Calu3 (cell line): ENCODE results near the gene RPLP2. TPM values are rescaled to one million over a fixed set of nuclear protein-coding genes. Genes with fewer than 3 reads are reported as not detected.

ENCODE experiments used
- BruUV-seq: library from RNA; stranded (reverse); fragments of 400-500 nt; replicated peaks from 2 replicates; lab custom pipeline; 2021; lab: Mats Ljungman, UMichigan
- CTCF ChIA-PET: fragments of 300-600 bp; sonication (Branson Sonifier 250); formaldehyde crosslinking; loops from one replicate; lab custom pipeline; 2022; ENCODE audit warnings: antibody characterized with exemption; lab: Charles Lee
- DNase-seq: peaks from one replicate; pipeline ENCODE4 v3.0.0; 2022
- H3K27ac Mint-ChIP-seq: one replicate; pipeline ENCODE4 v1.8.0; 2022; ENCODE audit warnings: mixed read lengths; ENCODE audit not compliant: unreplicated experiment
- H3K27me3 Mint-ChIP-seq: one replicate; pipeline ENCODE4 v1.8.0; 2022; ENCODE audit warnings: mixed read lengths; ENCODE audit not compliant: unreplicated experiment
- H3K36me3 Mint-ChIP-seq: one replicate; pipeline ENCODE4 v1.8.0; 2022; ENCODE audit warnings: mild to moderate bottlenecking, moderate library complexity, mixed read lengths; ENCODE audit not compliant: insufficient read depth, unreplicated experiment
- H3K4me1 Mint-ChIP-seq: one replicate; pipeline ENCODE4 v1.8.0; 2022; ENCODE audit warnings: mild to moderate bottlenecking, low read depth, mixed read lengths; ENCODE audit not compliant: unreplicated experiment
- H3K4me3 Mint-ChIP-seq: one replicate; pipeline ENCODE4 v1.8.0; 2022; ENCODE audit warnings: mild to moderate bottlenecking, low read depth, moderate library complexity, mixed read lengths; ENCODE audit not compliant: unreplicated experiment
- H3K9me3 Mint-ChIP-seq: one replicate; pipeline ENCODE4 v1.8.0; 2022; ENCODE audit warnings: low read depth, mixed read lengths; ENCODE audit not compliant: unreplicated experiment
- intact Hi-C: fragments of 100-400 bp; cut with micrococcal nuclease; formaldehyde crosslinking; loops from one replicate; pipeline ENCODE4 v1.10.0; 2022; ENCODE audit not compliant: unreplicated experiment
- total RNA-seq: library from RNA; stranded (reverse); gene quantifications from 2 replicates; pipeline ENCODE4 v1.2.3, GENCODE V29; 2022
- TF ChIP-seq, protein P1 (sequence below): fragments of 200-600 bp; IDR thresholded peaks from one replicate; pipeline ENCODE4 v1.8.0; 2022; ENCODE audit warnings: antibody characterized with exemption; ENCODE audit not compliant: unreplicated experiment

Gene RPLP2
- total RNA-seq, 1 experiment from 2014 or later = 1,381 TPM

DNA sequence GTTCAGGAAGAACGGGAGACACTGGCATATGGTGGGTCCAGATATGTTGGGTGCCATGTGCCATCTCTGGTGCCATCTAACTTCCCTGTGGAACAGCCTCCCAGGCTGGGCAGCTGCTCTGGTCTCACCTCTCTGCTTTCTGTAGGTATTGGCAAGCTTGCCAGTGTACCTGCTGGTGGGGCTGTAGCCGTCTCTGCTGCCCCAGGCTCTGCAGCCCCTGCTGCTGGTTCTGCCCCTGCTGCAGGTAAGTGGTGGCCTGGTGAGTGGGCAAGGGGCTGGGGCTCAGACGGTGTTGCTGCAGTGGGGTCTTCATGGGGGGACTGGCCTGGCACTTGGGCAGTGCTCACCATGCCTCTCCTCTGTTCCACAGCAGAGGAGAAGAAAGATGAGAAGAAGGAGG lies 2.6 kb downstream of the RPLP2 start:
- no peak for DNase-seq
- H3K27ac Mint-ChIP-seq = peak overlapping the region; percentile 88
- H3K9me3 Mint-ChIP-seq = no peaks in the 10 kb centered on the region
- no peaks in the 10 kb centered on the region for H3K27me3 Mint-ChIP-seq
- peaks cover 19% of the 10 kb centered on the region for H3K4me1 Mint-ChIP-seq
- peaks cover 84% of the 10 kb centered on the region for H3K36me3 Mint-ChIP-seq
- TF ChIP-seq, protein P1, sequence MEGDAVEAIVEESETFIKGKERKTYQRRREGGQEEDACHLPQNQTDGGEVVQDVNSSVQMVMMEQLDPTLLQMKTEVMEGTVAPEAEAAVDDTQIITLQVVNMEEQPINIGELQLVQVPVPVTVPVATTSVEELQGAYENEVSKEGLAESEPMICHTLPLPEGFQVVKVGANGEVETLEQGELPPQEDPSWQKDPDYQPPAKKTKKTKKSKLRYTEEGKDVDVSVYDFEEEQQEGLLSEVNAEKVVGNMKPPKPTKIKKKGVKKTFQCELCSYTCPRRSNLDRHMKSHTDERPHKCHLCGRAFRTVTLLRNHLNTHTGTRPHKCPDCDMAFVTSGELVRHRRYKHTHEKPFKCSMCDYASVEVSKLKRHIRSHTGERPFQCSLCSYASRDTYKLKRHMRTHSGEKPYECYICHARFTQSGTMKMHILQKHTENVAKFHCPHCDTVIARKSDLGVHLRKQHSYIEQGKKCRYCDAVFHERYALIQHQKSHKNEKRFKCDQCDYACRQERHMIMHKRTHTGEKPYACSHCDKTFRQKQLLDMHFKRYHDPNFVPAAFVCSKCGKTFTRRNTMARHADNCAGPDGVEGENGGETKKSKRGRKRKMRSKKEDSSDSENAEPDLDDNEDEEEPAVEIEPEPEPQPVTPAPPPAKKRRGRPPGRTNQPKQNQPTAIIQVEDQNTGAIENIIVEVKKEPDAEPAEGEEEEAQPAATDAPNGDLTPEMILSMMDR = no peak
- intact Hi-C loops = no loop called here
- H3K4me3 Mint-ChIP-seq = peak overlapping the region; percentile 94
- no TSS peak for BruUV-seq
- CTCF ChIA-PET = no interaction called here

DNA sequence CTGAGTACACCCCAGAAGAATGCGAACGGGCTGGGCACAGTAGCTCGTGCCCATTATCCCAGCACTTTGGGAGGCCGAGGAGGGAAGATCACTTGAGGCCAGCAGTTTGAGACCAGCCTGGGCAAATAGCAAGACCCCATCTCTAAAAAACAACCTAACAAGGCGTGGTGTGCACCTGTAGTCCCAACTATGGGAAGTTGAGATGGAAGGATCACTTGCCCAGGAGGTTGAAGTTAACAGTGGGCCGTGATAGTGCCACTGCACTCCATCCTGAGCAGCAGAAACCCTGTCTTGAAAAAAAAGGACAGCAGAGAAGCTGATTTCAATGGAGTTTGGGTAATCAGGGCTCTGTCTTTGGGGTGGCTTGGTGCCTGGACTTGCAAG lies 3.3 kb downstream of the RPLP2 start:
- Mint-ChIP-seq H3K4me1 (peaks cover 12% of the 10 kb centered on the region), H3K27me3 (no peaks in the 10 kb centered on the region), H3K36me3 (peaks cover 78% of the 10 kb centered on the region), H3K27ac (no peak overlapping the region), H3K4me3 (no peak overlapping the region), H3K9me3 (no peaks in the 10 kb centered on the region)
- CTCF ChIA-PET = no interaction called here
- TF ChIP-seq, protein P1 = no peak
- DNase-seq = no peak
- BruUV-seq = no TSS peak
- intact Hi-C loops = no loop called here

DNA sequence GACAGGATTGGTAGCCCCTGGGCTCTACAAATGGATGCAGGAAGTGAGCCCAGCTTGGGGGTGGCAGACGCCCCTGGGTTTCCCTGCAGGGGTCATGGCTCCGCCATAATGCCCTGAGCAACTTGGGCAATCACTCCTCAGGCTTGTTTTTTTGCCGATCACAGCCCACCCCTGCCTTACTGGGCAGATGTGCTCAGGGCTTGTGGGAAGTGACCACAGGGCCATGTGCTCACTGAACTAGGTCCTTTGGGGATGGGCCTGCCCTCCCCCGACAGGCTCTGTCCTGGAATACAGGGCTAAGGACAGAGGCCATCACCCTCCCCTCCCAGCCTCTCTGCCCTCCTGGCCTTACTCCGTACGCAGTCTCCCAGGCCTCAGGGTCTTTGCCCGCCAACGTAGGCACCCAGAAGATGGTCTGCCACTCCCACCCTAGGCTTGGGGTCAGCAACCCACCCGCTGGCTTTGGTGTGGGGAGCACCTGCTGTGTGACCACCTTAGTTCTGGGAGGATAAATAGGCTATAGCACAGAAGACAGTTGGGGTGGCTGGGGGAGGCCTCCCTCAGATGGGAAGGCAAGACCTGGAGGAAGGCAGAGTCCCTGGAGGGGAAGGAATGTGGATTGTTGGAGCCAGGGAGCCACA lies 3.8 kb downstream of the RPLP2 start:
- Mint-ChIP-seq H3K27me3 (no peaks in the 10 kb centered on the region), H3K36me3 (peaks cover 76% of the 10 kb centered on the region), H3K27ac (no peak overlapping the region), H3K4me3 (no peak overlapping the region), H3K9me3 (no peaks in the 10 kb centered on the region), H3K4me1 (peaks cover 10% of the 10 kb centered on the region)
- TF ChIP-seq, protein P1 = no peak
- no peak for DNase-seq
- intact Hi-C loops = no loop called here
- BruUV-seq = no TSS peak
- CTCF ChIA-PET = no interaction called here

DNA sequence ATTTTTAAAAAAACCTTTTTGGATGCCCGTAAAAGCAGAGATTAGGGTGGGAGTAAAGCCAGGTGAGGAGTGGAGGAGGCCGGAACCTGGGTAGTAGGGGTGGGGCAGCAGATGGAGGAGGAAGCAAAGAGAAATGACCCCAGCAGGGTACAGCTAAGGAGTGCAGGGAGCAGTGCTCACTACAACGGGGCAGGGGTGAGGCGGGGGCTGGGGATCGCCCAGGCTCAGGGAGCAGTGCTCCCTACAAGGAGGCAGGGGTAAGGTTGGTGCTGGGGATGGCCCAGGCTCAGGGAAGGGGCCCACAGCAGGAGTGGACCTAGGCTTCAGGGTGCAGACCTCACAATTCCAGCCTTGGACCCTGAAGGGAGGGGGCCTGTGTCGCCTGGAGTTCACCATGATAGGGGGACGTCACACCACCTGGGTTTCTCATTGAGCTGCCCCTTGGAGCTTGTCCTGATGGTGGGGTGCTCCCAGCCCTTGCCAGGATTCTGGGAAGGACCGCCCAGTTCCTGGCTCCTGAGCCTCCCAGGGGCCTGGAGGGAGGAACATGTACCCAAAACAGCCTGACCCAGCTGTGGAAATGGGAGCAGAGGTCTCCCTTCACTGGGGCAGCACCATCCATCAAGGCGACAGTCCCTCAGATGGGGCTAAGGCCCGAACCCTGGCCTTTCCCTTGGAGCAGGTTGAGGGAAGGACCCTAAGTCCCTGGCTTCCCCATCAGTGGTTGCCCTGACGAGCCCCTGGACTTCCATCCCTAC lies 6.1 kb downstream of the RPLP2 start:
- no peak overlapping the region for H3K27ac Mint-ChIP-seq
- no TSS peak for BruUV-seq

More for the DNA sequence above, 6.1 kb downstream of the RPLP2 start:
- CTCF ChIA-PET = no interaction called here
- Mint-ChIP-seq H3K4me3 (no peak overlapping the region), H3K27me3 (no peaks in the 10 kb centered on the region), H3K4me1 (peaks cover 6% of the 10 kb centered on the region), H3K9me3 (no peaks in the 10 kb centered on the region), H3K36me3 (peaks cover 76% of the 10 kb centered on the region)
- intact Hi-C loops = no loop called here
- TF ChIP-seq, protein P1 = no peak
- no peak for DNase-seq
